Cardiac muscle cell (in vitro differentiated cells and primary cell): ENCODE results near the gene CERS6. TPM values are rescaled to one million over a fixed set of nuclear protein-coding genes. Genes with fewer than 3 reads are reported as not detected.

Experiments used
- DNase-seq, 2 donors: peaks; one replicate each; pipeline versions ENCODE4 v3.0.0 to v3.0.0-alpha.2; 2010 to 2017; ENCODE audit warnings: low read depth in 1 of 2, low spot score in 1 of 2
- H3K27ac ChIP-seq: fragments of 200-600 bp; sonication (generic); 2 replicates; pipeline ENCODE4 v1.5.1; 2016
- H3K27me3 ChIP-seq: fragments of 200-600 bp; sonication (generic); 2 replicates; pipeline ENCODE4 v1.6.0; 2016; ENCODE audit warnings: control low read depth
- H3K36me3 ChIP-seq: fragments of 200-600 bp; sonication (generic); 2 replicates; pipeline ENCODE4 v1.5.1; 2016; ENCODE audit warnings: control low read depth
- H3K4me1 ChIP-seq: fragments of 200-600 bp; sonication (generic); 2 replicates; pipeline ENCODE4 v1.8.1; 2017; ENCODE audit warnings: low read depth, mild to moderate bottlenecking, mixed run types
- H3K4me3 ChIP-seq: fragments of 200-600 bp; sonication (generic); 2 replicates; pipeline ENCODE4 v1.5.1; 2016; ENCODE audit warnings: mild to moderate bottlenecking
- H3K9me3 ChIP-seq: fragments of 200-600 bp; sonication (generic); 2 replicates; pipeline ENCODE4 v1.5.1; 2017; ENCODE audit warnings: low read depth, mild to moderate bottlenecking, control low read depth
- polyA plus RNA-seq: library from polyadenylated mRNA; unstranded; fragments of >200 nt; fragmentation: Nextera tagmentation; extraction: Ambion mirVana; gene quantifications from 2 replicates; pipeline ENCODE4 v1.2.1, GENCODE V29; 2016
- total RNA-seq: library from RNA; depleted of rRNA; stranded (reverse); fragments of >200 nt; gene quantifications from 2 replicates; pipeline ENCODE4 v1.2.3, GENCODE V29; 2016
- TF ChIP-seq, protein P1 (sequence below): IDR thresholded peaks from 2 replicates; pipeline ENCODE4 v1.5.1; 2012; ENCODE audit warnings: low read depth, mild to moderate bottlenecking, low read length

CERS6 gene
- total and polyA plus RNA-seq, 2 experiments from 2014 or later = 17.1 to 26.6 TPM

DNA sequence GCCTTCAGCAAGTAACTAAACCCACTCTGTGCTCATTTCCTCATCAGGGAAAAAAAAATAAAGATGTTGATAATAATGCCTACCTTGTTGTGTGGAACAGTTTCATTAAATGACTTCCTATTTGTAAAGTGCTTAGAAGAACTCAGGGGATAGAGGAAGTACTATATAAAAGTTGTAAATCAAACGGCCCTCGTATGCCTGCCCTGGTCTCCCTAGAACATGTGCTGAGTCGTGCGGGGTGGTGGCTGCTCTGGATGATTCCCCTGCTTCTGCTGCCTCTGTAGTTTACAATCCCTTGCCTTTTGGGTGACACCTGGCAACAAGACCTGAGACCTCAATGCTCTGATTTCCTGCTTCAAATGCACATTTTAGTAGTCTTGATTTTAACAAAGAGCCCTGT is 170.0 kb downstream of the CERS6 start:
- no peaks in the 10 kb centered on the region for H3K4me1 ChIP-seq
- no peaks in the 10 kb centered on the region for H3K36me3 ChIP-seq
- TF ChIP-seq, protein P1, sequence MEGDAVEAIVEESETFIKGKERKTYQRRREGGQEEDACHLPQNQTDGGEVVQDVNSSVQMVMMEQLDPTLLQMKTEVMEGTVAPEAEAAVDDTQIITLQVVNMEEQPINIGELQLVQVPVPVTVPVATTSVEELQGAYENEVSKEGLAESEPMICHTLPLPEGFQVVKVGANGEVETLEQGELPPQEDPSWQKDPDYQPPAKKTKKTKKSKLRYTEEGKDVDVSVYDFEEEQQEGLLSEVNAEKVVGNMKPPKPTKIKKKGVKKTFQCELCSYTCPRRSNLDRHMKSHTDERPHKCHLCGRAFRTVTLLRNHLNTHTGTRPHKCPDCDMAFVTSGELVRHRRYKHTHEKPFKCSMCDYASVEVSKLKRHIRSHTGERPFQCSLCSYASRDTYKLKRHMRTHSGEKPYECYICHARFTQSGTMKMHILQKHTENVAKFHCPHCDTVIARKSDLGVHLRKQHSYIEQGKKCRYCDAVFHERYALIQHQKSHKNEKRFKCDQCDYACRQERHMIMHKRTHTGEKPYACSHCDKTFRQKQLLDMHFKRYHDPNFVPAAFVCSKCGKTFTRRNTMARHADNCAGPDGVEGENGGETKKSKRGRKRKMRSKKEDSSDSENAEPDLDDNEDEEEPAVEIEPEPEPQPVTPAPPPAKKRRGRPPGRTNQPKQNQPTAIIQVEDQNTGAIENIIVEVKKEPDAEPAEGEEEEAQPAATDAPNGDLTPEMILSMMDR = no peak
- H3K27me3 ChIP-seq = no peaks in the 10 kb centered on the region
- DNase-seq = no peak
- no peak overlapping the region for H3K4me3 ChIP-seq
- H3K9me3 ChIP-seq = no peaks in the 10 kb centered on the region
- peak overlapping the region; percentile 27 for H3K27ac ChIP-seq

DNA sequence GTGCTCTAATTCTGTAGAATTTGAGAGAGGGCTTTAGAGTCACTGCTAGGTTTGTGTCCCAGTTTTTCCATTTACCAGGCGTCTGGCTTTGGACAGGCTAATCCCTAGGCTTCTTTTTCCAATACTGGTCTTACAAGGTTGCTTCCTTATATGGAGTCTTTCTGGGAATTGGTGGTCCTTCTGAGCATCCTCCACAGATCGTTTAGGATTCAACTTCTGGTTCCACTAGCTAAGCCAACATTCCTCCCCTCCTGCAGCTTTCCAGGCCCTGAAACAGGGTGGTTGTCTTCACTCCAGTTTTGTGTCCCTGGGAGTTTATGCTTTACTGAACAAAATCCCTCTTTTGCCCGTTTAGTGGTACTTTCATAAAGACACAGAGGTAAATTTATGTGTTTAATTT is 170.6 kb downstream of the CERS6 start:
- H3K27me3 ChIP-seq = no peaks in the 10 kb centered on the region
- DNase-seq = no peak

DNA sequence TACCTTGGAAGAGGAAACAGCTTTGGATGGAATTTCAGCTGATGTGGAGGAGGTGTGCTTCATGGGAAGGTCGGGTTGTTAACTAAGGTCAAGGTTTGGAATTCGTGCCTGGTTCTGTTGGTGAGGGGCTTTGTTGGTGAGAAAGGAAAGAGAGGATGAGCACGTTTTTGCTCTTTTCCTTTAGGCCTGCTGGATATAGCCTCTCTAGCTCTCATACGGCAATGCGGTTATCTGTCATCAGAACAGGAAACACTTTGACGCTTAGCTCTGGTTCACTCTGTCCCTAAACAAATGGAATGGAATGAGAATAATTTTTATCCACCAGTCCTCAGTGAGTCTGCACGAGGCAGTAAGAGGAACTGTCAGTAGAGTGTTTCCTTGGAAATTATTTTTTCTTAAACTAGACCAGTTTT is 176.6 kb downstream of the CERS6 start:
- peaks cover 19% of the 10 kb centered on the region for H3K4me1 ChIP-seq
- H3K36me3 ChIP-seq = no peaks in the 10 kb centered on the region
- H3K9me3 ChIP-seq = no peaks in the 10 kb centered on the region
- peak overlapping the region; percentile 74 for H3K27ac ChIP-seq
- H3K4me3 ChIP-seq = no peak overlapping the region
- H3K27me3 ChIP-seq = no peaks in the 10 kb centered on the region
- DNase-seq = peak; percentile 14 to 93
- TF ChIP-seq, protein P1 = no peak

More for the DNA sequence above, 170.6 kb downstream of the CERS6 start:
- Histone ChIP-seq H3K4me1 (no peaks in the 10 kb centered on the region), H3K4me3 (no peak overlapping the region), H3K36me3 (no peaks in the 10 kb centered on the region), H3K27ac (no peak overlapping the region), H3K9me3 (no peaks in the 10 kb centered on the region)
- TF ChIP-seq, protein P1 = no peak

DNA sequence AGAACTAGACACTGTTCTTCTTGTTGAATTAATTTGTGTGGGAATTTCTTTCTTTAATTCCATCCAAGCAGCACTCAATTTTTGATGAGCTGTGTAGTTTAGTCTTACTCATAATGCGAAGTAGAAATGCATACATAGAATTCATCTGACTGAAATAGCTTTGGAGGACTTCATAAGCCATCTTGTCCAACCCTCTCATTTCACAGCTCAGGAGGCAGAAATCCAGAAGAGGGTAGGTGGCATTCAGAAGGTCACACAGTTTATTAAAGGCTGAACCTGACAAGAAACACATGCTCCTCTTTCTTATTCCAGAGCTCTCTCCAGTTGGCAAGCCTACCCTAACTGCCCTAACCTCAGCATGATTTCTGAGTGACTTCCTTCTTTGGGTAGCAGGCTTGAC is 177.1 kb downstream of the CERS6 start:
- TF ChIP-seq, protein P1 = no peak
- Histone ChIP-seq H3K9me3 (no peaks in the 10 kb centered on the region), H3K27me3 (no peaks in the 10 kb centered on the region), H3K27ac (peak overlapping the region; percentile 74), H3K4me1 (peaks cover 21% of the 10 kb centered on the region), H3K4me3 (no peak overlapping the region), H3K36me3 (no peaks in the 10 kb centered on the region)
- peak in 1 of 2 donors; percentile 39 for DNase-seq

DNA sequence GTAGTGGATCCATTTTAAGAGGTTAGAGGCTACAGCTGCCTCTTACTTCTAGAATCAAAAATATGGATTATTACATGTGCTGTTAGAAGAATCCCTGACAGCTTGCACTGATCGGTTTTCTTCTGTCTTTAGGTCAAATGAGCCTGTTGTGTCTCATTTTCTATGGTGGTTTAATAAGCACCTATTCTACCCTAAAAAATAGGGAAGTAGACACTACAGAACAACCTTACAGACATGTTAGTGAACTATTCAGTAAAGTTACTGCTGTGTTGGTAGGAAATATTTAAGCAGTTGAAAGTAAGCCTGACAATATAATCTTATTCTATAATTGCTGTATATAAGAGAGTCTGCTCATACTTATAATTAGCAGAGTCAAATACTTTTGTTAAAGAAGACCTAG is 177.8 kb downstream of the CERS6 start:
- H3K4me1 ChIP-seq = peaks cover 28% of the 10 kb centered on the region
- TF ChIP-seq, protein P1 = no peak
- H3K36me3 ChIP-seq = no peaks in the 10 kb centered on the region
- DNase-seq = no peak
- H3K27me3 ChIP-seq = no peaks in the 10 kb centered on the region
- no peaks in the 10 kb centered on the region for H3K9me3 ChIP-seq
- peak overlapping the region; percentile 22 for H3K27ac ChIP-seq
- H3K4me3 ChIP-seq = no peak overlapping the region
